Measurements from ENCODE around the gene CHST15. TPM values are rescaled to one million over a fixed set of nuclear protein-coding genes. Genes with fewer than 3 reads are reported as not detected.

The CHST15 gene
- total RNA-seq, 1 experiment from 2014 or later, result 26.7 TPM

- no TSS peak for BruUV-seq (replicated peaks)
- H3K36me3 Mint-ChIP-seq (ENCODE audit: insufficient read depth, unreplicated experiment), result peaks cover 18% of the 10 kb centered on the region
- no peaks in the 10 kb centered on the region for H3K9me3 ChIP-seq
- no peaks in the 10 kb centered on the region for H3K4me1 Mint-ChIP-seq (ENCODE audit: low read depth, unreplicated experiment)
- H3K4me3 ChIP-seq (ENCODE audit: low read depth, low read length), result no peak overlapping the region
- H3K27me3 Mint-ChIP-seq (ENCODE audit: insufficient read depth, unreplicated experiment), result no peaks in the 10 kb centered on the region
- ChIA-PET CTCF (no interaction called here), POLR2A (no interaction called here)
- intact Hi-C loops (cut with micrococcal nuclease; ENCODE audit: unreplicated experiment), result loop anchor here (2.0 kb wide), 1 partner anchor 14 kb away; no protein-coding TSS in a partner anchor
- H3K4me3 Mint-ChIP-seq (ENCODE audit: unreplicated experiment), result no peak overlapping the region
- no peak overlapping the region for H3K27ac Mint-ChIP-seq (ENCODE audit: unreplicated experiment)
- no peaks in the 10 kb centered on the region for H3K4me1 ChIP-seq
- H3K9me3 Mint-ChIP-seq (ENCODE audit: unreplicated experiment), result no peaks in the 10 kb centered on the region
- DNase-seq, result no peak
- no peaks in the 10 kb centered on the region for H3K27me3 ChIP-seq (replicated peaks; ENCODE audit: control insufficient read depth, insufficient read depth, low read length)
- TF ChIP-seq, protein P1, sequence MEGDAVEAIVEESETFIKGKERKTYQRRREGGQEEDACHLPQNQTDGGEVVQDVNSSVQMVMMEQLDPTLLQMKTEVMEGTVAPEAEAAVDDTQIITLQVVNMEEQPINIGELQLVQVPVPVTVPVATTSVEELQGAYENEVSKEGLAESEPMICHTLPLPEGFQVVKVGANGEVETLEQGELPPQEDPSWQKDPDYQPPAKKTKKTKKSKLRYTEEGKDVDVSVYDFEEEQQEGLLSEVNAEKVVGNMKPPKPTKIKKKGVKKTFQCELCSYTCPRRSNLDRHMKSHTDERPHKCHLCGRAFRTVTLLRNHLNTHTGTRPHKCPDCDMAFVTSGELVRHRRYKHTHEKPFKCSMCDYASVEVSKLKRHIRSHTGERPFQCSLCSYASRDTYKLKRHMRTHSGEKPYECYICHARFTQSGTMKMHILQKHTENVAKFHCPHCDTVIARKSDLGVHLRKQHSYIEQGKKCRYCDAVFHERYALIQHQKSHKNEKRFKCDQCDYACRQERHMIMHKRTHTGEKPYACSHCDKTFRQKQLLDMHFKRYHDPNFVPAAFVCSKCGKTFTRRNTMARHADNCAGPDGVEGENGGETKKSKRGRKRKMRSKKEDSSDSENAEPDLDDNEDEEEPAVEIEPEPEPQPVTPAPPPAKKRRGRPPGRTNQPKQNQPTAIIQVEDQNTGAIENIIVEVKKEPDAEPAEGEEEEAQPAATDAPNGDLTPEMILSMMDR (IDR thresholded peaks at IDR 0.05; ENCODE audit: insufficient read depth in 1 of 2, low read depth in 1 of 2, low read length in 1 of 2, severe bottlenecking in 1 of 2, unreplicated experiment in 1 of 2), result no peak
- H3K36me3 ChIP-seq (ENCODE audit: control insufficient read depth, insufficient read depth, low read length), result no peaks in the 10 kb centered on the region
These were observed 10.8 kb downstream of the CHST15 start for GRCh38 chr10:124082555-124082954.

DNA sequence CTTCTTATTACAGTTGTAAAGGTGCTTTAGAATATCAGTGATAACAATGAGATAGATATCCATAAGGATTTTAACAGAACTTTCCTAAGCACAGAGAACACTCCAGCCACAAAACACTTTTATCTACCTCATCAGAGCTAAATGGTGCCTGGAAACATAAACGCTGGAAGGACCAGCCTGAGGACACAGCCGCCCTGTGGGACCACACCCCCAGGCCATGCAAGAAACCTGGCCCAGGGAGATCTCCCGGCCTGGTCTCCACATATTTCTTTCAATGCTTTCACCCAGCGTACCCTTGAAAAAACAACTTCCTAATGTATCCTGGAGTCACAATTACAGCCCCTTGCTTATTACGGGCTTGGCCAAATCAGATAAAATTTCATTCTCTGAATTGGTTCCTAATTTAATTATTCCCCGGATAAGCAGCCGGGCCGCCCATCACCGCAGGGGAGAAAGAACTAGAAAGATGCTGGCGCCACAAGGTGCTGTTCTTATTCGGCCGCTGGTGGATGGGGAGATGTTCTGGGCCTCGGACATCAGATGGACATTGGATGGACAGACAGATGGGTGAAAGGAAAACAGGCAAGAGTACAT lies 11.8 kb downstream of the CHST15 start:
- no peak for DNase-seq
- H3K36me3 Mint-ChIP-seq (ENCODE audit: insufficient read depth, unreplicated experiment), result peaks cover 18% of the 10 kb centered on the region
- Histone ChIP-seq H3K4me3 (ENCODE audit: low read depth, low read length) (no peak overlapping the region), H3K9me3 (no peaks in the 10 kb centered on the region), H3K4me1 (no peaks in the 10 kb centered on the region), H3K27me3 (replicated peaks; ENCODE audit: control insufficient read depth, insufficient read depth, low read length) (no peaks in the 10 kb centered on the region), H3K36me3 (ENCODE audit: control insufficient read depth, insufficient read depth, low read length) (no peaks in the 10 kb centered on the region)
- no peak overlapping the region for H3K4me3 Mint-ChIP-seq (ENCODE audit: unreplicated experiment)
- H3K27me3 Mint-ChIP-seq (ENCODE audit: insufficient read depth, unreplicated experiment), result no peaks in the 10 kb centered on the region
- no peaks in the 10 kb centered on the region for H3K4me1 Mint-ChIP-seq (ENCODE audit: low read depth, unreplicated experiment)
- ChIA-PET CTCF (no interaction called here), POLR2A (no interaction called here)
- TF ChIP-seq, protein P1 (IDR thresholded peaks at IDR 0.05; ENCODE audit: insufficient read depth in 1 of 2, low read depth in 1 of 2, low read length in 1 of 2, severe bottlenecking in 1 of 2, unreplicated experiment in 1 of 2), result no peak
- H3K27ac Mint-ChIP-seq (ENCODE audit: unreplicated experiment), result no peak overlapping the region
- BruUV-seq (replicated peaks), result no TSS peak
- intact Hi-C loops (cut with micrococcal nuclease; ENCODE audit: unreplicated experiment), result loop anchor here (2.0 kb wide), 1 partner anchor 13 kb away; no protein-coding TSS in a partner anchor
- no peaks in the 10 kb centered on the region for H3K9me3 Mint-ChIP-seq (ENCODE audit: unreplicated experiment)

DNA sequence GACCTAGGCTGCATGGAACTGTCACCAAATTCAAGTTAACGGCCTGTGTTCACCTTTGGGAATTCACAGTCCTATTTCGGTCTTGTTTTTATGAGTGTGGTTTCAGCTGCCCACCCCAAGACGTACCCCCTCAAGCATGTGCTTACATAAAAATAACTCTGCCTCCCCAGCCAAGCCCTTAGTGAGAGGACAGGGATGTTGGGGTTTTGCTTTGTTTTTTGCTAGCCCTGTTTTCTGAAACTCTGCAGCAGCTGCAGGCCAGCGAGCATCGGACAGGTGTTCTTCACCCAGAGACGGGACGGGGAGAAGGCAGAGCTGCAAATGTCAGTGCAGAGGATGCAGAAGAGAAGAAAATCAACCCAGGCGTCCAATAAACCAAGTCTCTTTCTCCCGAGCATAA lies 13.5 kb downstream of the CHST15 start:
- intact Hi-C loops (cut with micrococcal nuclease; ENCODE audit: unreplicated experiment), result no loop called here
- H3K4me3 Mint-ChIP-seq (ENCODE audit: unreplicated experiment), result no peak overlapping the region
- no peak for DNase-seq
- H3K36me3 ChIP-seq (ENCODE audit: control insufficient read depth, insufficient read depth, low read length), result no peaks in the 10 kb centered on the region
- H3K9me3 ChIP-seq, result no peaks in the 10 kb centered on the region
- H3K9me3 Mint-ChIP-seq (ENCODE audit: unreplicated experiment), result no peaks in the 10 kb centered on the region
- ChIA-PET CTCF (no interaction called here), POLR2A (no interaction called here)
- H3K27me3 Mint-ChIP-seq (ENCODE audit: insufficient read depth, unreplicated experiment), result no peaks in the 10 kb centered on the region
- H3K36me3 Mint-ChIP-seq (ENCODE audit: insufficient read depth, unreplicated experiment), result peaks cover 18% of the 10 kb centered on the region
- H3K27ac Mint-ChIP-seq (ENCODE audit: unreplicated experiment), result no peak overlapping the region
- no peaks in the 10 kb centered on the region for H3K27me3 ChIP-seq (replicated peaks; ENCODE audit: control insufficient read depth, insufficient read depth, low read length)
- no peaks in the 10 kb centered on the region for H3K4me1 Mint-ChIP-seq (ENCODE audit: low read depth, unreplicated experiment)
- H3K4me1 ChIP-seq, result no peaks in the 10 kb centered on the region
- TF ChIP-seq, protein P1 (IDR thresholded peaks at IDR 0.05; ENCODE audit: insufficient read depth in 1 of 2, low read depth in 1 of 2, low read length in 1 of 2, severe bottlenecking in 1 of 2, unreplicated experiment in 1 of 2), result no peak
- BruUV-seq (replicated peaks), result no TSS peak
- H3K4me3 ChIP-seq (ENCODE audit: low read depth, low read length), result no peak overlapping the region

All from Caco-2 (cell line).